ENCODE data around the gene ANKS1B.

ANKS1B gene

DNA sequence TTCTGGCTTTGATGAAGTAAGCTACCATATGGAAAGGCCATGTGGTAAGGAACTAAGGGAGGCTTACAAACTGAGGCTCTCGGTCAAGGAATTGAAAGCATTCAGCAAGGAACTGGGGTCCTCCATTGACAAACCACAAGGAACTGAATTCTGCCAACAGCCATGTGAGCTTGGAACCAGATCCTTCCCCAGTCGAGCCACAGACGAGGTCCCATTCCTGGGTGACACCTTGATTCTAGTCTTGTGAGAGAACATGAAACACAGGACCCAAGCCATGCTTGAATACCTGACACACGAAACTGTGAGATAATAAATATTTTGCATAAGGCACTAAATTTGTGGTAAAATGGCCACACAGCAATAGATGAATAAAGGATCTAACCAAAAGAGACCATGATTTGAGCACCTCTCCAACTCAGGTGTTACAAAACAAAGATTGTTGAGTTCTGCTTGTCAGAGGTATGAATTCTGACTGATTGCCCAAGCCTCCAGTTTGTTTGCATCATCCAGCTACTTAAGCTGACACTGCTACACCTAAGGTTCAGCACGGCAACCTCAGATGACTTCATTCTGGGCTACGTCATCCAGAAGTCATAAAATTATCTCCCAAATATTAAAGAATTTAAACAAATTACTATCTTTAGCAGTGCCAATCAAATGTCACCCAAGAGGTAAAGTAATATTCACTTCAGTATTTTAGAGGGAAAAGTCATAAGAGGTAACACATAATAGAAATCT, 277.8 kb downstream of the ANKS1B start:
- no peaks in the 10 kb centered on the region for H3K27me3 ChIP-seq (ENCODE audit: control insufficient read depth in 1 of 2, insufficient read depth in 2 of 2, low read length in 2 of 2)
- H3K36me3 ChIP-seq (ENCODE audit: control insufficient read depth in 2 of 2, insufficient read depth in 2 of 2, low read length in 2 of 2) = no peaks in the 10 kb centered on the region
- H3K9me3 ChIP-seq (ENCODE audit: control insufficient read depth in 2 of 2, low read length in 2 of 2) = no peaks in the 10 kb centered on the region
- H3K27ac ChIP-seq (ENCODE audit: low read length) = no peak overlapping the region
- no peak overlapping the region for H3K4me3 ChIP-seq (ENCODE audit: low read length in 2 of 2)
- no peak overlapping the region for H3K9ac ChIP-seq (ENCODE audit: low read length in 2 of 2)
- H3K4me1 ChIP-seq (ENCODE audit: control insufficient read depth, insufficient read depth, low read length) = no peaks in the 10 kb centered on the region

DNA sequence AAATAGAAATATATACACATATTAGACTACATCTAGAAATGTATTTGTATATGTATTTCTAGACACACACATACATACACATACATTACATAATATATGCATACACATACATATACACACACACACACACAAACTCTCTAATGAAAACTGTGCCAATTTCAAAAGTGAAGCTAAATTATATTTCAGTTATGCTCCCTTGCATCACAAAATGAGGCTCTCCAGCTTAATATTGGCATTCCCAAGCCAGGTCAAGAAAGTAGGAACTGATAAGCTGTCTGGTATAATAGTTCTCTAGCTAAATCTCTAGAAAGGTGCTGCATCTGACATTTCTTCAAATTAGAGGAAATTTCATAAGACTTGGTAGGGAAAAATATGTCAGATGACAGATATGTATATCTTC, 280.3 kb downstream of the ANKS1B start:
- Histone ChIP-seq H3K36me3 (ENCODE audit: control insufficient read depth in 2 of 2, insufficient read depth in 2 of 2, low read length in 2 of 2) (no peaks in the 10 kb centered on the region), H3K4me1 (ENCODE audit: control insufficient read depth, insufficient read depth, low read length) (no peaks in the 10 kb centered on the region), H3K9ac (ENCODE audit: low read length in 2 of 2) (no peak overlapping the region), H3K4me3 (ENCODE audit: low read length in 2 of 2) (no peak overlapping the region), H3K9me3 (ENCODE audit: control insufficient read depth in 2 of 2, low read length in 2 of 2) (no peaks in the 10 kb centered on the region), H3K27me3 (ENCODE audit: control insufficient read depth in 1 of 2, insufficient read depth in 2 of 2, low read length in 2 of 2) (no peaks in the 10 kb centered on the region), H3K27ac (ENCODE audit: low read length) (no peak overlapping the region)

DNA sequence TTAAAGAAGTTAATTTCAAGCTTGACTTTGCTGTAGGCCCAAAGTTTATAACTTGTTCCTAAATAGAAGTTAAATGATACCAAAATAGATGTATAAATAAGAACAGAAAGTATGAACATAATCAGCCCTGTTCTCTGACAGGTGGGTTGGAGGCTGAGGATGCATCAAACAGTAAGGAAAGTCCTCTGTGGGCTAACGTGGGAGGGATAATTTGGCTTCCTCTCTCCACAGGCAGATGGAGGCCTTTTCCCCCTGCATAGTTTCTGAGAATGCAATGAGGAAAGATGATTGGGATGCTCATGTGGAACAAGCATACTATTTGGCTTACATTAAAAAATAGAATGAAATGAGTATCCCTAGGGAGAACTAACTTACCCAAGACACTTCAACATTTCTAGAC, 280.7 kb downstream of the ANKS1B start:
- H3K9ac ChIP-seq (ENCODE audit: low read length in 2 of 2) = no peak overlapping the region
- no peak overlapping the region for H3K27ac ChIP-seq (ENCODE audit: low read length)
- H3K9me3 ChIP-seq (ENCODE audit: control insufficient read depth in 2 of 2, low read length in 2 of 2) = no peaks in the 10 kb centered on the region
- H3K27me3 ChIP-seq (ENCODE audit: control insufficient read depth in 1 of 2, insufficient read depth in 2 of 2, low read length in 2 of 2) = no peaks in the 10 kb centered on the region
- no peaks in the 10 kb centered on the region for H3K4me1 ChIP-seq (ENCODE audit: control insufficient read depth, insufficient read depth, low read length)
- no peaks in the 10 kb centered on the region for H3K36me3 ChIP-seq (ENCODE audit: control insufficient read depth in 2 of 2, insufficient read depth in 2 of 2, low read length in 2 of 2)
- H3K4me3 ChIP-seq (ENCODE audit: low read length in 2 of 2) = no peak overlapping the region

DNA sequence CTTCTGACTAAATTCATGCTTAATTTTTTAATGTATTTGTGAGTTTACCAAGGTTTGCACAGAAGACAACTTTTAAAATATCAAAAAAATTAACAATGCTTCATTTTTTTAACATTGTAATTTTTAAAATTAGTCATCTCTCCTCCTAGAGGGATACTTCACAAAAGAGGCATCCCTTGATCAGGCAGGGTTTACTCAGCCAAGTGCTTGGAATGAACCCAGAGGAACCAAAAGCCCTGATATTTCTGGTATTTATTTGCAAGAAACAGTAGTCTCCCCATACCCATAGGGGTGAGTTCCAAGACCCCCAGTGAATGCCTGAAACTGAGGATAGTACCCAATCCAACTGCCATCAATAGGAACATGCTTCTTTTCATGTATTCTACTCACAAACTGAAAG, 284.7 kb downstream of the ANKS1B start:
- no peaks in the 10 kb centered on the region for H3K27me3 ChIP-seq (ENCODE audit: control insufficient read depth in 1 of 2, insufficient read depth in 2 of 2, low read length in 2 of 2)
- no peaks in the 10 kb centered on the region for H3K36me3 ChIP-seq (ENCODE audit: control insufficient read depth in 2 of 2, insufficient read depth in 2 of 2, low read length in 2 of 2)
- H3K9ac ChIP-seq (ENCODE audit: low read length in 2 of 2) = no peak overlapping the region
- H3K4me3 ChIP-seq (ENCODE audit: low read length in 2 of 2) = no peak overlapping the region
- no peaks in the 10 kb centered on the region for H3K9me3 ChIP-seq (ENCODE audit: control insufficient read depth in 2 of 2, low read length in 2 of 2)
- H3K27ac ChIP-seq (ENCODE audit: low read length) = no peak overlapping the region
- no peaks in the 10 kb centered on the region for H3K4me1 ChIP-seq (ENCODE audit: control insufficient read depth, insufficient read depth, low read length)

DNA sequence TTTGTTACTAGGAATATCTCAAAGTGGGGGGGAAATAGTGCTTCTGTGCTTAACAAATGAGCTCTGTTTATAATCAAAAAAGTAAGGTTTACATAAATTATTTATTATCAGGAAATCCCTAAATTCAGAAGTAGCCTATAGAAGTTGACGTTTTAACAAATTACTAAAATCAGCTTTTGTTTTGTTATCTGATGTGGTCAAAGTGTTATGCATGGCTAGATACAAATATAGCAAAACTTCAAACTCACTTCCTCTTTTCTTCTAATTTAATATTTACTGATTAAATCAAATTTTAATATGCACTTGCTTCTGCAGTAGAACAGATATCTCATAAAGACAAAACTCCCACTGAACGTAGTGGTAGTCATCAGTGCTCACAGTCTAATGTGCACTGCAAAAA, 289.7 kb downstream of the ANKS1B start:
- Histone ChIP-seq H3K4me1 (ENCODE audit: control insufficient read depth, insufficient read depth, low read length) (no peaks in the 10 kb centered on the region), H3K27me3 (ENCODE audit: control insufficient read depth in 1 of 2, insufficient read depth in 2 of 2, low read length in 2 of 2) (no peaks in the 10 kb centered on the region), H3K36me3 (ENCODE audit: control insufficient read depth in 2 of 2, insufficient read depth in 2 of 2, low read length in 2 of 2) (no peaks in the 10 kb centered on the region), H3K4me3 (ENCODE audit: low read length in 2 of 2) (no peak overlapping the region), H3K9ac (ENCODE audit: low read length in 2 of 2) (no peak overlapping the region), H3K27ac (ENCODE audit: low read length) (no peak overlapping the region), H3K9me3 (ENCODE audit: control insufficient read depth in 2 of 2, low read length in 2 of 2) (no peaks in the 10 kb centered on the region)

DNA sequence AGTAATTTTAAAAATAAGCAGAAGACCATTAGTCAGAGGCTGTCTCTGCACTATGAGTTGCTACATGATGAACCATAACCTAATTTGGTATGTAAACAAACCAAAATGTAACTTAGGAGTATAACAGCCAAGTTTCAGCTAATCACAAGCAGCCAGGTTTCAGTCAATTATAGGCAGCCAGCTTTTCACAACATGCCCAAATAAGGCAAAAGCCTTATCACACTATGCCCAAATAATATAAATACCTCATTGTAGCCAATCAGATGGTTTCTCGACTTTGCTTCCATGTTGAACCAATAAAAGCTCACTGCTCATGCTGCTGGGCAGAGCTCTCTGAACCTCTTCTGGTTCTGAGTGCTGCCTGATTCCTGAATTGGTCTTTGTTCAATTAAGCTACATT, 298.6 kb downstream of the ANKS1B start:
- Histone ChIP-seq H3K4me1 (ENCODE audit: control insufficient read depth, insufficient read depth, low read length) (no peaks in the 10 kb centered on the region), H3K4me3 (ENCODE audit: low read length in 2 of 2) (no peak overlapping the region), H3K9ac (ENCODE audit: low read length in 2 of 2) (no peak overlapping the region), H3K36me3 (ENCODE audit: control insufficient read depth in 2 of 2, insufficient read depth in 2 of 2, low read length in 2 of 2) (no peaks in the 10 kb centered on the region), H3K27me3 (ENCODE audit: control insufficient read depth in 1 of 2, insufficient read depth in 2 of 2, low read length in 2 of 2) (no peaks in the 10 kb centered on the region), H3K27ac (ENCODE audit: low read length) (no peak overlapping the region), H3K9me3 (ENCODE audit: control insufficient read depth in 2 of 2, low read length in 2 of 2) (no peaks in the 10 kb centered on the region)

DNA sequence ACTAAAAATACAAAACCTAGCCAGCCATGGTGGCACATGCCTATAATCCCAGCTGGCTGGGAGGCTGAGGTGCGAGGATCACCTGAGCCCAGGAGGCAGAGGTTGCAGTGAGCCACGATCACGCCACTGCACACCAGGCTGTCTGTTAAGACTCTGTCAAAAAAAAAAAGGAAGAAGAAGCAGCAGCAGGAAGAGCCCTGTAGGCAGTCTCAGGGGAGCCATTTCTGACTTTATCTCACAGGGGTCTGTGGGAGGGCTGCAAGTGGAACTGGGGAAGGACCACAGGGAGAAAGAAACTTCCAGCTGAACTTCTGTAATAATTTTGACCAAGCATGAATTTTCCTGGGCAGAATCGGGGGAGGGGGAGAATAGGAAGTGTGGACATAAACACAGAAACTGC, 304.5 kb downstream of the ANKS1B start:
- H3K4me3 ChIP-seq (ENCODE audit: low read length in 2 of 2) = no peak overlapping the region
- no peaks in the 10 kb centered on the region for H3K36me3 ChIP-seq (ENCODE audit: control insufficient read depth in 2 of 2, insufficient read depth in 2 of 2, low read length in 2 of 2)
- no peak overlapping the region for H3K9ac ChIP-seq (ENCODE audit: low read length in 2 of 2)
- H3K27ac ChIP-seq (ENCODE audit: low read length) = no peak overlapping the region
- H3K9me3 ChIP-seq (ENCODE audit: control insufficient read depth in 2 of 2, low read length in 2 of 2) = no peaks in the 10 kb centered on the region
- no peaks in the 10 kb centered on the region for H3K27me3 ChIP-seq (ENCODE audit: control insufficient read depth in 1 of 2, insufficient read depth in 2 of 2, low read length in 2 of 2)
- H3K4me1 ChIP-seq (ENCODE audit: control insufficient read depth, insufficient read depth, low read length) = no peaks in the 10 kb centered on the region

DNA sequence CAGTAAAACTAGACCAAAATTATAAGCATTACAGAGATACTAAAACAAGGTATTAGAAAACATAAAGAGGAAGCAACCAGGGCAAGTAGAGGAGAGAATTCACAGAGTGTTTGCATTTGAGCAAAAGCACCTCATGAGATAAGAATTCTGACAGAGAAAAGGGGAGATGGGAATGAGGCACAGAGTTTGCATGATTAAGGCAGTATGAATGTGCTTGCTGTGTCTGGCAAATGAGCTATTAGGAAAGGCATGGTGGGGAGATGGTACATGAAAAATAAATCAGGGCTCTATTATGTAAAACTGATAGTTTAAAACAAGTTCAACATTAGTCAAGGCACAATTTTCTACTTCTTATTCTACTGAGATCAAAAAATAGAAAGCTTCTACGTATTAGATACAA, 314.1 kb downstream of the ANKS1B start:
- H3K9ac ChIP-seq (ENCODE audit: low read length in 2 of 2) = no peak overlapping the region
- no peak overlapping the region for H3K4me3 ChIP-seq (ENCODE audit: low read length in 2 of 2)
- no peak overlapping the region for H3K27ac ChIP-seq (ENCODE audit: low read length)
- no peaks in the 10 kb centered on the region for H3K27me3 ChIP-seq (ENCODE audit: control insufficient read depth in 1 of 2, insufficient read depth in 2 of 2, low read length in 2 of 2)
- no peaks in the 10 kb centered on the region for H3K4me1 ChIP-seq (ENCODE audit: control insufficient read depth, insufficient read depth, low read length)
- H3K9me3 ChIP-seq (ENCODE audit: control insufficient read depth in 2 of 2, low read length in 2 of 2) = no peaks in the 10 kb centered on the region
- H3K36me3 ChIP-seq (ENCODE audit: control insufficient read depth in 2 of 2, insufficient read depth in 2 of 2, low read length in 2 of 2) = no peaks in the 10 kb centered on the region

DNA sequence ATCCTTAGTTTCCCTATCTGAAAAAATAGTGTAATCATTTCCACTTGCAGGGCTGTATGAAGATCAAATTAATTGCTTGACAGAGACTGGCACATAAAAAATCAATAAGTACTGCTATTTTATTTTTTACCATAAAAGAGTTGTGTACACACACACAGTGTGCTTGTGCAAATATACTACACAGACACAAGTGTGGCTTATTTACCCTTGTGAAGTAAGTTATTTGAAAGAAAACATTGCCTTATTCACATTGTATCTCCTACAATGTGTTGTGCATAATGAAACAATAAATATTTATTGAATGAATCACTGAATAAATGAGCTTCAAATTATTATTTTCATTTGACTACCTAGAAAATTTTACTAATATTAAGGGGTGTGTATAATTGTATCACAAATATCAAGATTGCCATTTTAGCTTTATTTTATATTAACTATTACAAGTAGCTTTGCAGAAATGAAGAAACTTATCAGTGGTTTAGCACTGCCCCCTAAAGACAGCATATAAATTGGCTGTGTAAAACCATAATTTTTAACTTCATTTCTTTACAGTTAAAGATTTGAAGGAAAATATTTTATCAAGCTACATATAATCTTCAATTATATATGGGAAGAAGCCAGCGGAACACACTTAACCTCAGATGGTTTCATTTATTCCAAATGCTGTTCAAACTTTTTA, 325.9 kb downstream of the ANKS1B start:
- no peak overlapping the region for H3K27ac ChIP-seq (ENCODE audit: low read length)
- H3K4me3 ChIP-seq (ENCODE audit: low read length in 2 of 2) = no peak overlapping the region
- no peaks in the 10 kb centered on the region for H3K36me3 ChIP-seq (ENCODE audit: control insufficient read depth in 2 of 2, insufficient read depth in 2 of 2, low read length in 2 of 2)
- H3K4me1 ChIP-seq (ENCODE audit: control insufficient read depth, insufficient read depth, low read length) = no peaks in the 10 kb centered on the region
- H3K9ac ChIP-seq (ENCODE audit: low read length in 2 of 2) = no peak overlapping the region
- no peaks in the 10 kb centered on the region for H3K27me3 ChIP-seq (ENCODE audit: control insufficient read depth in 1 of 2, insufficient read depth in 2 of 2, low read length in 2 of 2)
- no peaks in the 10 kb centered on the region for H3K9me3 ChIP-seq (ENCODE audit: control insufficient read depth in 2 of 2, low read length in 2 of 2)

DNA sequence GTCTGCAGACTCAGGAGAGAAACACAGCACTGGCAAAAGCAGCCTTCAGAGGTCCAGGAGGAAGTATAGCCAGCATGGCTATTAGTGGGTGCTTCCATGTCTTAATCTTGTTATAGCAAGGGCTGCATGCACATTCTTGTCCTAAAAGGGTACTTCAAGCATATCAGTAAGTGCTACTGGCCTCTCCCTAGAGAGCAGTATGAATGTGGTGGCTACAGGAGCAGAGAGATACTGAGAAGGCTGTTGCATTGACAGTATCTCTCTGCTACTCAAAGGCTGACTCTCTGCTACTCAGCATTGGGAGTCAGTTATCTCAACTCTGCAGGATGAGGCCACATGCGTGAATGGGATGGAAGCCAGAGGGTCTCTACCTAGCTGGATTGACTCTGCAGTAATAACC, 335.2 kb downstream of the ANKS1B start:
- no peaks in the 10 kb centered on the region for H3K9me3 ChIP-seq (ENCODE audit: control insufficient read depth in 2 of 2, low read length in 2 of 2)
- no peak overlapping the region for H3K9ac ChIP-seq (ENCODE audit: low read length in 2 of 2)
- no peak overlapping the region for H3K27ac ChIP-seq (ENCODE audit: low read length)
- no peaks in the 10 kb centered on the region for H3K27me3 ChIP-seq (ENCODE audit: control insufficient read depth in 1 of 2, insufficient read depth in 2 of 2, low read length in 2 of 2)
- no peak overlapping the region for H3K4me3 ChIP-seq (ENCODE audit: low read length in 2 of 2)
- no peaks in the 10 kb centered on the region for H3K4me1 ChIP-seq (ENCODE audit: control insufficient read depth, insufficient read depth, low read length)
- H3K36me3 ChIP-seq (ENCODE audit: control insufficient read depth in 2 of 2, insufficient read depth in 2 of 2, low read length in 2 of 2) = peaks cover 0 to 4% of the 10 kb centered on the region in 2 donors

DNA sequence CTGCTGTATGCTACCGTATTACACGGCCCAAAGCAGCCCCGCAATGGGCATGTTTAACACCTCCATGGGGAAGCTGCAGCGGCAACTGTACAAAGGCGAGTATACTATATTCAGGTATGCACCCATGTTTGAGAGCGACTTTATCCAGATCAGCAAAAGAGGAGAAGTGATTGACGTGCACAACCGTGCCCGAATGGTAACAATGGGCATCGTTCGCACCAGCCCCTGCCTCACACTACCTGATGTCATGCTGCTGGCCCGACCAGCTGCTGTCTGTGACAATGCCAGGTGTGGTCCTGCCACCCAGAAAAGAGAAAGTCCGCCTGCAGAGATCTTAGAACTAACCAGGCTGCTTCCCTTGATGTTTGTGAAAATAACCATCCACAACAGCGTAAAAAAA, 336.6 kb downstream of the ANKS1B start:
- H3K27me3 ChIP-seq (ENCODE audit: control insufficient read depth in 1 of 2, insufficient read depth in 2 of 2, low read length in 2 of 2) = no peaks in the 10 kb centered on the region
- no peak overlapping the region for H3K9ac ChIP-seq (ENCODE audit: low read length in 2 of 2)
- no peaks in the 10 kb centered on the region for H3K4me1 ChIP-seq (ENCODE audit: control insufficient read depth, insufficient read depth, low read length)
- H3K9me3 ChIP-seq (ENCODE audit: control insufficient read depth in 2 of 2, low read length in 2 of 2) = no peaks in the 10 kb centered on the region
- H3K36me3 ChIP-seq (ENCODE audit: control insufficient read depth in 2 of 2, insufficient read depth in 2 of 2, low read length in 2 of 2) = peaks cover 0 to 4% of the 10 kb centered on the region in 2 donors
- H3K27ac ChIP-seq (ENCODE audit: low read length) = no peak overlapping the region
- H3K4me3 ChIP-seq (ENCODE audit: low read length in 2 of 2) = no peak overlapping the region

All from stomach smooth muscle (tissue), 2 donors.